CD14-positive monocyte (primary cell): ENCODE measurements around the gene GDPD4. TPM values are rescaled to one million over a fixed set of nuclear protein-coding genes. Genes with fewer than 3 reads are reported as not detected.
A peak's percentile ranks its signal among the peaks of the same experiment; 100 is the strongest.

ENCODE experiments used
- DNase-seq, 3 donors: peaks; one replicate each; pipeline ENCODE4 v3.0.0-alpha.2; 2011 to 2022
- H2AFZ ChIP-seq: 2 replicates; pipeline ENCODE4 v1.6.0; 2012; ENCODE audit warnings: mild to moderate bottlenecking, low read depth, low read length, inconsistent platforms; ENCODE audit not compliant: insufficient read depth, poor library complexity, severe bottlenecking
- H3K27ac ChIP-seq, 2 donors: 1 replicate in 1 of 2; 2 replicates in 1 of 2; pipeline ENCODE4 v1.5.1; 2012 to 2013; ENCODE audit warnings: low read length in 2 of 2, control low read depth in 1 of 2, inconsistent platforms in 1 of 2, low read depth in 1 of 2, mild to moderate bottlenecking in 1 of 2
- H3K27me3 ChIP-seq, 2 donors: one replicate each; pipeline versions ENCODE4 v1.6.0 to v1.6.1; 2011 to 2013; ENCODE audit warnings: low read length in 2 of 2; ENCODE audit not compliant: control insufficient read depth in 2 of 2, insufficient read depth in 2 of 2
- H3K36me3 ChIP-seq, 2 donors: replicated peaks in 1 of 2; 1 replicate in 1 of 2; 2 replicates in 1 of 2; pipeline versions ENCODE4 v1.5.1 to v1.6.1; 2012 to 2013; ENCODE audit warnings: low read length in 2 of 2, control low read depth in 1 of 2, inconsistent platforms in 1 of 2, mild to moderate bottlenecking in 1 of 2; ENCODE audit not compliant: insufficient read depth in 2 of 2, control insufficient read depth in 1 of 2
- H3K4me1 ChIP-seq, 2 donors: 1 replicate in 1 of 2; 2 replicates in 1 of 2; pipeline versions ENCODE4 v1.5.1 to v1.6.1; 2012 to 2013; ENCODE audit warnings: low read length in 2 of 2, control low read depth in 1 of 2, inconsistent platforms in 1 of 2, mild to moderate bottlenecking in 1 of 2, moderate library complexity in 1 of 2; ENCODE audit not compliant: insufficient read depth in 2 of 2, control insufficient read depth in 1 of 2
- H3K4me2 ChIP-seq: replicated peaks from 2 replicates; pipeline ENCODE3; 2012; ENCODE audit warnings: low read length, moderate library complexity, mild to moderate bottlenecking; ENCODE audit not compliant: poor library complexity, severe bottlenecking; ENCODE audit errors: extremely low read depth
- H3K4me3 ChIP-seq, 3 experiments: fragments of 200-600 bp in 1 of 3; sonication (generic) in 1 of 3; replicated peaks in 1 of 3; 1 replicate in 2 of 3; 2 replicates in 1 of 3; pipeline ENCODE4 v1.5.1; 2011 to 2013; ENCODE audit warnings: low read length in 3 of 3, mild to moderate bottlenecking in 3 of 3, control low read depth in 2 of 3, low read depth in 2 of 3, inconsistent platforms in 1 of 3, moderate library complexity in 1 of 3
- H3K79me2 ChIP-seq: 2 replicates; pipeline ENCODE4 v1.6.0; 2012; ENCODE audit warnings: mild to moderate bottlenecking, control low read depth, inconsistent platforms, low read length, moderate library complexity; ENCODE audit not compliant: insufficient read depth
- H3K9ac ChIP-seq: 2 replicates; pipeline ENCODE4 v1.6.0; 2017; ENCODE audit warnings: low read length, mild to moderate bottlenecking; ENCODE audit not compliant: insufficient read depth, poor library complexity, severe bottlenecking
- H3K9me3 ChIP-seq, 2 donors: replicated peaks in 1 of 2; 1 replicate in 1 of 2; 2 replicates in 1 of 2; pipeline versions ENCODE4 v1.5.1 to v1.6.1; 2012 to 2013; ENCODE audit warnings: low read length in 2 of 2, control low read depth in 1 of 2; ENCODE audit not compliant: control insufficient read depth in 1 of 2, insufficient read depth in 1 of 2
- H4K20me1 ChIP-seq: 2 replicates; pipeline ENCODE4 v1.6.0; 2012; ENCODE audit warnings: mild to moderate bottlenecking, low read length, control low read depth, moderate library complexity; ENCODE audit not compliant: insufficient read depth
- H3K27ac Mint-ChIP-seq, 7 donors: one replicate each; pipeline ENCODE4 v1.8.0; 2020; ENCODE audit warnings: mild to moderate bottlenecking in 7 of 7, mixed read lengths in 7 of 7, moderate library complexity in 6 of 7, inconsistent platforms in 2 of 7
- H3K27me3 Mint-ChIP-seq, 3 donors: one replicate each; pipeline ENCODE4 v1.8.0; 2021 to 2022; ENCODE audit warnings: low read depth in 3 of 3, mild to moderate bottlenecking in 3 of 3, mixed read lengths in 3 of 3, moderate library complexity in 3 of 3, inconsistent platforms in 1 of 3
- H3K36me3 Mint-ChIP-seq, 2 donors: one replicate each; pipeline ENCODE4 v1.8.0; 2020; ENCODE audit warnings: mixed read lengths in 2 of 2, inconsistent platforms in 1 of 2, mild to moderate bottlenecking in 1 of 2
- H3K4me1 Mint-ChIP-seq: one replicate; pipeline ENCODE4 v1.8.0; 2020; ENCODE audit warnings: mild to moderate bottlenecking, mixed read lengths
- H3K4me3 Mint-ChIP-seq, 2 donors: one replicate each; pipeline ENCODE4 v1.8.0; 2020; ENCODE audit warnings: mild to moderate bottlenecking in 2 of 2, mixed read lengths in 2 of 2, moderate library complexity in 1 of 2
- H3K9me3 Mint-ChIP-seq, 7 donors: one replicate each; pipeline ENCODE4 v1.8.0; 2020 to 2022; ENCODE audit warnings: mixed read lengths in 7 of 7, mild to moderate bottlenecking in 6 of 7, moderate library complexity in 6 of 7, inconsistent platforms in 2 of 7
- CTCF ChIP-seq: fragments of 200-600 bp; IDR thresholded peaks from one replicate; pipeline ENCODE4 v1.8.0; 2022; ENCODE audit warnings: antibody characterized with exemption, mild to moderate bottlenecking
- WGBS: methylation state at CpG from one replicate; pipeline ENCODE4 v1.1.5; 2013; ENCODE audit warnings: missing lambda C conversion rate; ENCODE audit not compliant: insufficient coverage; 5-methylcytosine and 5-hydroxymethylcytosine counted together
- intact Hi-C, 2 donors: fragments of 100-400 bp; cut with micrococcal nuclease; formaldehyde crosslinking; loops; one replicate each; pipeline versions ENCODE4 v1.15.0 to v1.15.1; 2023
- polyA plus RNA-seq, 3 donors: library from polyadenylated mRNA; depleted of rRNA in 1 of 3; unstranded in 2 of 3; stranded (reverse) in 1 of 3; fragments of 300-500 nt in 2 of 3; fragments of >200 nt in 1 of 3; fragmentation: Illumina TruSeq in 2 of 3; gene quantifications; 1 replicate in 2 of 3; 2 replicates in 1 of 3; pipeline ENCODE4 v1.2.3, GENCODE V29; 2012 to 2021

GDPD4 gene
- polyA plus RNA-seq, 3 donors, result not detected

GRCh38 chr11:77176996-77177395 lies 124.5 kb downstream of the GDPD4 start:
- Mint-ChIP-seq H3K36me3 (peaks cover 13 to 23% of the 10 kb centered on the region in 2 donors), H3K4me1 (peaks cover 40% of the 10 kb centered on the region), H3K27ac (peak overlapping the region in 1 of 7 donors; percentile 38), H3K9me3 (peaks cover 0 to 4% (median 0%) of the 10 kb centered on the region in 7 donors), H3K4me3 (no peak overlapping the region), H3K27me3 (peaks cover 2 to 6% (median 5%) of the 10 kb centered on the region in 3 donors)
- H3K9ac ChIP-seq, result no peak overlapping the region
- no peak overlapping the region for H3K27ac ChIP-seq
- H3K4me2 ChIP-seq, result no peak overlapping the region
- peaks cover 38 to 40% of the 10 kb centered on the region in 2 donors for H3K4me1 ChIP-seq
- no peaks in the 10 kb centered on the region for H3K79me2 ChIP-seq
- H2AFZ ChIP-seq, result no peak overlapping the region
- intact Hi-C loops, result no loop called here
- TF ChIP-seq CTCF, result no peak
- WGBS, result 82% methylated on average over 9 of the region's 9 CpGs
- no peak for DNase-seq
- no peaks in the 10 kb centered on the region for H3K9me3 ChIP-seq
- no peaks in the 10 kb centered on the region for H4K20me1 ChIP-seq
- peaks cover 7 to 10% of the 10 kb centered on the region in 2 donors for H3K36me3 ChIP-seq
- H3K4me3 ChIP-seq, result no peak overlapping the region
- no peaks in the 10 kb centered on the region for H3K27me3 ChIP-seq

DNA sequence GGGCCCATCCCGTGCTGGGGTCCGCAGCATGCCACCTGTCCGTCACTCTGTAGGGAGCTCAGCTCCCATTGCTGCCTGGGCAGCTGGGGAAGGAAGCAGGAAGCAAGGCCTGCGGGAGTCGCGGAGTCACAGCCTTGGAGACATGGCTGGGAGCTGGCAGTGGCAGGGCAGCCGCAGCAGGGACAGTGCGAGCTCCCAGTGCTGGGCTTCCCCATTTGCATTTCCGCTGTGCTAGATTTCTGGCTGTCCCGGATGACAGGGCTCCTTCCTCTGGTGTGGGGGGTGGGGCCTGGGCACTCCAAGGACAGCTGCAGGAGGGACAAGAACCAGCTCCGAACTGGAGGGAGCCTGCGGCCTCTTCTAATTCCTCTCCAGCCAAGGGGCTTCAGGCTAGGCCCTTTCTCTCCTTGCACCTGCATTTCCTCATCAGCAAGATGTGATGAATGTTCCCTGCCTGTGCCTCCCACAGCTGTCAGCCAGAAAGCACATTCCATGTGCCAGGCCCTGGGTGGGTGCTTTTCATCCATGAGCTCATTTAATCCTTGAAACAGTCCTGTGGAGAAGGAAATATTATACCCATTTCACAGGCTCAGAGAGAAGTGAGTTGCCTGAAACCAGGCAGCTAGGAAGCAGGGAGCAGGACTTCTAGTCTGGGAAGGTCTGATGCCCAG lies 125.5 kb downstream of the GDPD4 start:
- TF ChIP-seq CTCF, result no peak
- Histone ChIP-seq H3K4me2 (peak overlapping the region; percentile 72), H3K4me1 (peaks cover 38 to 40% of the 10 kb centered on the region in 2 donors), H3K9ac (peak overlapping the region; percentile 71), H4K20me1 (no peaks in the 10 kb centered on the region), H3K9me3 (no peaks in the 10 kb centered on the region), H3K27ac (peak overlapping the region; percentile 82 to 87), H3K27me3 (no peaks in the 10 kb centered on the region), H2AFZ (peak overlapping the region; percentile 83), H3K79me2 (no peaks in the 10 kb centered on the region), H3K4me3 (peak overlapping the region; percentile 1 to 70 (median 25)), H3K36me3 (peaks cover 7% of the 10 kb centered on the region in 2 donors)
- intact Hi-C loops, result no loop called here
- peak overlapping the region; percentile 79 to 92 for H3K4me3 Mint-ChIP-seq
- H3K27me3 Mint-ChIP-seq, result peaks cover 2 to 6% (median 5%) of the 10 kb centered on the region in 3 donors
- H3K4me1 Mint-ChIP-seq, result peaks cover 40% of the 10 kb centered on the region
- H3K9me3 Mint-ChIP-seq, result peaks cover 0 to 4% (median 0%) of the 10 kb centered on the region in 7 donors
- H3K27ac Mint-ChIP-seq, result peak overlapping the region; percentile 87 to 94 (median 91)
- peaks cover 10 to 20% of the 10 kb centered on the region in 2 donors for H3K36me3 Mint-ChIP-seq
- peak; percentile 71 to 81 (median 76) for DNase-seq
- WGBS, result 0% methylated on average over 9 of the region's 12 CpGs
